Stimulated activated CD4-positive, alpha-beta T cell treated with anti-CD3 and anti-CD28 coated beads, Interleukin-2, amount 100 ng/mL, for 48 hours (primary cell): ENCODE measurements around the gene ARFGEF2.
"Not testable (repeated sequence)": the region's sequence is repeated elsewhere in the genome, so short reads cannot be mapped to it uniquely, and the experiment has no call there.

Experiments
- DNase-seq, 2 donors: peaks; one replicate each; pipeline ENCODE4 v3.0.0-alpha.2; 2020

The ARFGEF2 gene

GRCh38 chr20:48930035-48930434 lies 8.5 kb downstream of the ARFGEF2 start:
- no peak for DNase-seq

GRCh38 chr20:48930878-48931277 lies 9.4 kb downstream of the ARFGEF2 start:
- no peak for DNase-seq

GRCh38 chr20:48931527-48932374 lies 10.2 kb downstream of the ARFGEF2 start:
- DNase-seq: no peak

GRCh38 chr20:48932375-48932941 lies 10.9 kb downstream of the ARFGEF2 start:
- no peak for DNase-seq

- DNase-seq: no peak
These were observed 11.7 kb downstream of the ARFGEF2 start for GRCh38 chr20:48933017-48933766.

- DNase-seq: not testable (repeated sequence)
These were observed 12.9 kb downstream of the ARFGEF2 start for GRCh38 chr20:48934273-48934877.

GRCh38 chr20:48934966-48935365 lies 13.5 kb downstream of the ARFGEF2 start:
- not testable (repeated sequence) for DNase-seq

GRCh38 chr20:48936178-48936577 lies 14.7 kb downstream of the ARFGEF2 start:
- DNase-seq: not testable (repeated sequence)

GRCh38 chr20:48937674-48938073 lies 16.2 kb downstream of the ARFGEF2 start:
- no peak for DNase-seq

- no peak for DNase-seq
These were observed 17.2 kb downstream of the ARFGEF2 start for GRCh38 chr20:48938670-48939069.

GRCh38 chr20:48940170-48940569 lies 18.7 kb downstream of the ARFGEF2 start:
- no peak for DNase-seq

- DNase-seq: no peak
These were observed 20.0 kb downstream of the ARFGEF2 start for GRCh38 chr20:48941467-48941866.

- no peak for DNase-seq
These were observed 21.2 kb downstream of the ARFGEF2 start for GRCh38 chr20:48942730-48943129.

- DNase-seq: no peak
These were observed 23.3 kb downstream of the ARFGEF2 start for GRCh38 chr20:48944663-48945297.

- no peak for DNase-seq
These were observed 24.5 kb downstream of the ARFGEF2 start for GRCh38 chr20:48945840-48946514.

- no peak for DNase-seq
These were observed 27.1 kb downstream of the ARFGEF2 start for GRCh38 chr20:48948612-48949011.

- DNase-seq: no peak
These were observed 28.0 kb downstream of the ARFGEF2 start for GRCh38 chr20:48949304-48950170.

GRCh38 chr20:48951041-48951440 lies 29.5 kb downstream of the ARFGEF2 start:
- no peak for DNase-seq

- no peak for DNase-seq
These were observed 30.1 kb downstream of the ARFGEF2 start for GRCh38 chr20:48951646-48952045.

- DNase-seq: no peak
These were observed 31.1 kb downstream of the ARFGEF2 start for GRCh38 chr20:48952656-48953055.

- no peak for DNase-seq
These were observed 32.1 kb downstream of the ARFGEF2 start for GRCh38 chr20:48953653-48954052.
